DMS 273 treated with DMSO at 0.1 percent for 48 hours (cell line): ENCODE measurements around the gene R3HDM2.

ENCODE experiments used
- DNase-seq: peaks from one replicate; lab custom pipeline; 2025; lab: John Stamatoyannopoulos, UW

Gene R3HDM2

DNA sequence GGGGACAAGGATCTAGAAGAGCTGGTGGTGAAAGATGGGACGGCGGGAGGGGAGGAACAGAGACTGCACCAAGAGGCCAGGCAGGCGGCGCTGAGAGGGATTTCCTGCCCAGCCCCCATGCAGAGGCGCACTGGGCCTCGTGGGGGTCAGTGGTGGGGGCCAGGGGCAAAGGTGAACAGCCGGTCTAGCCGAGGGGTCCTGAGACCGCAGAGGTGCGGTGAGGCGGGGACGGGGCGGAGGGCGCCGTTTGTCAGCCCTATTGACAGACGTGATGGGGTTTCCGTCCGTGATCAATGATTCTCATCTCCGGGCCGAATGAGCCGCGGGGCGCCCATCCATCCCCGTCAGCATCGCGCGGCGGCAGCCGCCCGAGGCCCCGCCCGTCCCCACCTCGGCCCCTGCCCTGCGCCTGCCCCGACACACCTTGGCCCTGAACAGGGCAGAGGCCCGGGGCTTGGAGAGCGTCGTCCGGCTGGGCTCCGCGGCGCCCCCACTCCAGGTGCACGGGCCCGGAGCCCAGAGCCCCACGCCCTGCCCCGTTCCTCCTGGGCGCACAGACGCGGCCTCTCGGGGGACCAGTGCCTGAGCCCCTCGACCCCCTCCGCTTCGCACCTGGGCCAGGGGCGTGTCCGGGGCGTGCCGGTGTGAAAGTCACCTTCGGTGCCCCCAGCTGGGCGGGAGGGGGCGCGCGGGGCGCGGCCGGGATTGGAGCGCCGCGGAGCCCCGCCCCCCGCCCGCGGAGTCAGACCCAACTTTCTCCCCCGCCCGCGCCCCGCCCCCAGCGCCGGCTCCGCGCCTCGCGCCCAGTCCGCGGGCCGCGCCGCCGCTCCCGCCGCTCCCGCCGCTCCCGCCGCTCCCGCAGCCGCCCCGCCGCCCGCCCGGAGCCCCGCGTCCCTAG is 214.6 kb downstream of the R3HDM2 start, which contains the start of gene NXPH4:
NXPH4 (plus strand) TSS at position 781 of the 898 bp plus-strand sequence. CDS start 176 bp downstream, outside the sequence.
- DNase-seq, result no peak

DNA sequence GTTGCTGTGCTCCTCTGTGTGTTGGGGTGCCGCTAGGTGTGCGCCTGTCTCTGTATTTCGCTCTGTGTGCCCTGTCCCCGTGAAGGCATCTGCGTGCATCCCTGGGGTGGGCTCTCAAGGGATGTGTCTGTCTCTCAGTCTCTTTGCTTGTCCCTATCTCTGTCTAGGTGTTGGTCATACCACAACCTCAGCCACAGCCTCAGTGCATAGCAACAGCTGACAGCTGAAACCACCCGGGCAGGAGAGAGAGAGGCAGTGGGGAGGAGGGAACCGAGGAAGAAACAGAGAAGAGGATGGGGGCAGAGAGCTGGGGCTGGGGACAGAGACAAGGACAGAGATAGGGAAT is 215.2 kb downstream of the R3HDM2 start:
- DNase-seq, result no peak

DNA sequence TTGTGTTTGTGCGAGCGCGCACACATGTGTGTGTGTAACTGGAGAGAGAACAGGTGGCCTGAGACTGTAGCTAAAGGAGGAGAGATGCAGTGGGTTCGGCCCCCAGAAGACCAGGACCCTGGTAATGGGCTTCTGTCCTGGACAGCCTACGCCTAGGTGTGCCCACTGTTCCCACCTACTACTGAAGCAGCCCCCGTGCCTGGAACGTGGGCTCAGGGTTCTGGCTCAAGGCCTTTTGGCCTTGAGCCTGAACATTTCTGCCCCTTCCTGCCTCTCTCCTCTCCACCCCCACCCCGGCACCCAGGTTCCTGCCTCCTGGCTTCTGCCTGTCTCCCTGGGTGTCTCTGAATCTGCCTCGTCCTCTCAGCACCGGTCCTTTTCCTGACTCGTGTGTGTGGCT is 215.8 kb downstream of the R3HDM2 start:
- DNase-seq, result no peak

DNA sequence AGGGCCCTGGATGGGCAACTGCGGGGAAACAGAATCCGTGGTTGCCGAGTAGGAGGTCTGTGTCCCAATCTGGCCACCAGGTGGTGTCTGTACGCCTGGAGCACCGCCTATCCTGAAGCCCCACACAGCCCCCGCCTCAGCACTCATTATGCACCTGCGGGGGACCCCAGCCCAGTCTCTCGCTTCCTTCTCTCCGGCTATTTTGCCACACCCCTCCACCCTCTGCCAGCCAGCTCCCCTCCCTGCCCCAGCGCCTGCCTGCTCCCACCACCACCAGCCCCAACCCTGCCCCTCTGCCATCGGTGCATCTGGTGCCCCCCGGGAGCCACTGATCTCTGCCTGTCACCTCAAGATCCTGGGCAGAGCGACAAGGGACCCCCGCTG is 216.5 kb downstream of the R3HDM2 start:
- peak; percentile 19 for DNase-seq

DNA sequence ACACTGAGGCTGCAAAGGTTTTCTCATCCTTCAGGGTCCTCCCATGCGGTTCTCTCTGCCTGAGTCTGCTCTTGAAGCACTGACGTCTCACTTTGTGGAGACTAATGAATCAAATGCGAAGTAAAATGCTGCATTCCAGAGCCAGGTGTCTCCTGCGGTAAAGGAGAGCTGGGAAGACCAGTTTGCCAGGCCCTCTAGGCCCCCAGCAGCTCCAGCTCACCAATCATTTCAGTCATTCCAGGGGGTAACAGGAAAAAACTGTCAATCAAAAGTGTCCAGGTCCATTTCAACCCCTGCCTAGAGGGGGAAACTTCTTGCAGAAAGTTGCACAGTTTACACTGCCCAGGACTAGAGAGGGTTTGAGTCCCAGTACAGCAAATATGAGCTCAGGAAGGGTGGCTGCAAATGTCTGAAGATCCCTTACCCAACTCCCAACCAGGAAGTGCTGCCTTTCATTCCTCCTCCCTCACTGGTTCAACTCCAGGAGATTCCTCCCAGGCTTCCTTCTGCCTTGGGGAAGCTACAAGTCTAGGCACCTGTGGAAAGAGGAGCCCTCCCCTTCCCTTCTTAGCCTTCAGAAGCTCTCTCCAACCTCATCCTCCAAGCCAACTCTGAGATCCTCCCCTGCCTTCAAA is 217.0 kb downstream of the R3HDM2 start:
- no peak for DNase-seq

DNA sequence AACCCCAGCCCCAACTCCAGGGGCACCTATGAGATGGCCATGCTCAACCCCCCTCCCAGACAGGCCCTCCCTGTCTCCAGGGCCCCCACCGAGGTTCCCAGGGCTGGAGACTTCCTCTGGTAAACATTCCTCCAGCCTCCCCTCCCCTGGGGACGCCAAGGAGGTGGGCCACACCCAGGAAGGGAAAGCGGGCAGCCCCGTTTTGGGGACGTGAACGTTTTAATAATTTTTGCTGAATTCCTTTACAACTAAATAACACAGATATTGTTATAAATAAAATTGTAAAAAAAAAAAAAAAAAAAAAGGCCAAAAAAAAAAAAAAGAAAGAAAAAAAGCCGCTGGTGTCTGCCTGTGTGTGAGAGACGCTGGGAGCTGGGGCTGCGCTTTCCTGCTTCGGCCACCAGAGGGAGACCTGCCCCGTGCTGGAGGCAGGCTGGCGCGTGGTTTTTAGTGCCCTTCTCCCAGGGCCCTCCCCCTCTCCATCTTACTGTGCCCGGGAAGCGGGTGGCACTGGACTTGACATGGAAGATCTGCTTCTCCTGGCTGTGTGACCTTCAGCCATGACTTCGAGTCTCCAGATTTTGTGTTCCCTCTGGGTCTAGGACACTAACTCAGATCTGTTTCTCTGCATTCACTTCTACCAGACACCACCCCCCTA is 217.7 kb downstream of the R3HDM2 start:
- DNase-seq, result peak; percentile 36

DNA sequence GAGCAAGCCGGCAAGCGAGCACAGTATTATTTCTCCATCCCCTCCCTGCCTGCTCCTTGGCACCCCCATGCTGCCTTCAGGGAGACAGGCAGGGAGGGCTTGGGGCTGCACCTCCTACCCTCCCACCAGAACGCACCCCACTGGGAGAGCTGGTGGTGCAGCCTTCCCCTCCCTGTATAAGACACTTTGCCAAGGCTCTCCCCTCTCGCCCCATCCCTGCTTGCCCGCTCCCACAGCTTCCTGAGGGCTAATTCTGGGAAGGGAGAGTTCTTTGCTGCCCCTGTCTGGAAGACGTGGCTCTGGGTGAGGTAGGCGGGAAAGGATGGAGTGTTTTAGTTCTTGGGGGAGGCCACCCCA is 218.2 kb downstream of the R3HDM2 start:
- no peak for DNase-seq

DNA sequence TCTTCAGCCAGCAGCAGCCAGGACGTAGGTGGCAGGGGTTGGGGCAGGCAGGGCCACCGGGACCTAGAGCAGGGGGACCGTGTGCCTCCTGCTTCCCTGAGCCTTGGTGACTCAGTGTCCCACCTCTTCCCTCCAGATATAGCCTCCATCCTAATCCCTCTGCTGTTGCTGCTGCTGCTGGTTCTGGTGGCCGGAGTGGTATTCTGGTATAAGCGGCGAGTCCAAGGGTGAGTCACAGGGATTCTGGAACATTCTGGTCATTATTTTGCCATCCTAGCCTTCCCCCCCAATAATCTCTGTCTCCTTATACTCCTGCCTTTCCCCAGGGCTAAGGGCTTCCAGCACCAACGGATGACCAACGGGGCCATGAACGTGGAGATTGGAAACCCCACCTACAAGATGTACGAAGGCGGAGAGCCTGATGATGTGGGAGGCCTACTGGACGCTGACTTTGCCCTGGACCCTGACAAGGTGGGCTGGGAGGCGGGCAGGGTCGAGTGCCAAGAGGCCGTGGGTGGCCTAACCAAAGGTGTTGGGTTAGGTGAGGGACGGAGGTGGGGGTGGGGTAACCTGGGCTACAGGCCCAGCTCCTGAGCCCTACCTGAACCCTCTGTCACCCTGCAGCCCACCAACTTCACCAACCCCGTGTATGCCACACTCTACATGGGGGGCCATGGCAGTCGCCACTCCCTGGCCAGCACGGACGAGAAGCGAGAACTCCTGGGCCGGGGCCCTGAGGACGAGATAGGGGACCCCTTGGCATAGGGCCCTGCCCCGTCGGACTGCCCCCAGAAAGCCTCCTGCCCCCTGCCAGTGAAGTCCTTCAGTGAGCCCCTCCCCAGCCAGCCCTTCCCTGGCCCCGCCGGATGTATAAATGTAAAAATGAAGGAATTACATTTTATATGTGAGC is 218.8 kb downstream of the R3HDM2 start:
- no peak for DNase-seq

DNA sequence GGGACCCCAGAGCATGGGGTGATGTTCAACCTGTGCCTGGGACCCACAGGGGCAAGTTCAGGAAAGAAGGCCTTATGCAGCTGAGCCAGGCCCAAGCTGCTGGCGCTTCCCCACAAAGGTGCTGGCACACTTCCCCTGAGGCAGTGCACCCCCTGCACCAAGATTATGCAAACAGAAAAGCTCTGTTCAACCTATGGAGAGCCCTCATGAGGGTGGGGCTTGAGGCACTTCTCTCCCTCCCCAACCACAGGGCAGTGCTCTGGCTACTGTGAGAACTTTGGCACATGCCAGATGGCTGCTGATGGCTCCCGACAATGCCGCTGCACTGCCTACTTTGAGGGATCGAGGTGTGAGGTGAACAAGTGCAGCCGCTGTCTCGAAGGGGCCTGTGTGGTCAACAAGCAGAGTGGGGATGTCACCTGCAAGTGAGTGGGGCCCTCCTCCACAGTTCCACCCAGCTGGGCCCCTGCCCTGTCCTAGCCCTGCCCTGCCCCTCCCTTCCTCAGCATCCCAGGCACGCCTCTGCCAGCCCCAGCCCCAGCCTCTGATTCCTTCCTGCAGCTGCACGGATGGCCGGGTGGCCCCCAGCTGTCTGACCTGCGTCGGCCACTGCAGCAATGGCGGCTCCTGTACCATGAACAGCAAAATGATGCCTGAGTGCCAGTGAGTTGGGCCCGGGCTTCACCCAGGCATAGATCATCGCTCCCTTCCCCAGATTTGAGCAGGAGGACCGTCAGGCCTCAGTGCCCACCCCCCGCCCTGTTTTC is 219.7 kb downstream of the R3HDM2 start:
- DNase-seq, result no peak

DNA sequence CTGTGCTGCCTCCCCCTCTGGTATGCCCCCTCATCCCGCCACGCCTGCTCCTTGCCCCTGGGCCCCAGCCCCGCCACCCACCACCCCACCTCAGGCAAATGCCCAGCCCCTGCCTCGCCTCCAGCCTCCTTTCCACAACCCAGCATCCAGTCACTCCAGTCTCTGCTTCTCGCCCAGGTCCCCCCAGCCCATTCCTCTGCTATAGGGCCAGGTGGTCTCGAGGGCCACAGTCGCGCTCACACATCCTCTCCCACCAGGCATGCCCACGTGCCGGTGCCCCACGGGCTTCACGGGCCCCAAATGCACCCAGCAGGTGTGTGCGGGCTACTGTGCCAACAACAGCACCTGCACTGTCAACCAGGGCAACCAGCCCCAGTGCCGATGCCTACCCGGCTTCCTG is 220.4 kb downstream of the R3HDM2 start:
- DNase-seq, result no peak

DNA sequence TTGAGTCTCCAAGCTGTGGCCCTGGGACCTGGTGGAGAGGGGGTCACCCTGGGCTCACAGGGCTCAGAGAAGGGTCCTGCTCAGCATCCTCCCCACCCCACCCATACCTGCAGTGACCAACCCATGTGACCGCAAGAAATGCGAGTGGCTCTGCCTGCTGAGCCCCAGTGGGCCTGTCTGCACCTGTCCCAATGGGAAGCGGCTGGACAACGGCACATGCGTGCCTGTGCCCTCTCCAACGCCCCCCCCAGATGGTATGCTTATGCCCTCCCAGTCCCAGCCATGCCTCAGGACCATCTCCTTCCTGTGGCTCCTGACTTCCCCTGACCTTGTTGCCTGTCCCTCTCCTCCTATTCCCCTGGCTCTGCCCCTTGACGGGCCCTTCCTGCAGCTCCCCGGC is 220.9 kb downstream of the R3HDM2 start:
- no peak for DNase-seq

DNA sequence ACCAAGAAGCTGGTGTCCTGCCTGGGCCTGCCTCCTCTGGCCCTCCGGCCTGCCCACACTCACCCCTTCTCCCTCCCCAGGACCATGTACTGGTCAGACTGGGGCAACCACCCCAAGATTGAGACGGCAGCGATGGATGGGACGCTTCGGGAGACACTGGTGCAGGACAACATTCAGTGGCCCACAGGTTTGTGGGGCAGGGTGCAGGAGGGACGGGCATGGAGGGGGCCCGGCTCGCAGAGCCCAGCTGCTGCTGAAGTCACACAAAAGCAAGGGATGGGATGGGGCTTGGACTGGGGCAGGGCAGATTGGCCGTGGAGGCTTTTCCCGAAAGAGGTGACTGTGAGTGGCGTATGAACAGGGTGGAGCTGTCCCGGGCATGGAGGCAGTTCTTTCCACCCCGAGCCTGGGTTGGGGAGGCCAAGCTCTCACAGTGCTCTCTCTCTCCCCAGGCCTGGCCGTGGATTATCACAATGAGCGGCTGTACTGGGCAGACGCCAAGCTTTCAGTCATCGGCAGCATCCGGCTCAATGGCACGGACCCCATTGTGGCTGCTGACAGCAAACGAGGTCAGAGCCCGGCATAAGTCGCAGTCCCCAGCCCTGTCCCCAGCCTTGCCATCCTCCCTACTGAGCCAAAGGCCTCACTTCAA is 222.1 kb downstream of the R3HDM2 start:
- DNase-seq, result no peak

DNA sequence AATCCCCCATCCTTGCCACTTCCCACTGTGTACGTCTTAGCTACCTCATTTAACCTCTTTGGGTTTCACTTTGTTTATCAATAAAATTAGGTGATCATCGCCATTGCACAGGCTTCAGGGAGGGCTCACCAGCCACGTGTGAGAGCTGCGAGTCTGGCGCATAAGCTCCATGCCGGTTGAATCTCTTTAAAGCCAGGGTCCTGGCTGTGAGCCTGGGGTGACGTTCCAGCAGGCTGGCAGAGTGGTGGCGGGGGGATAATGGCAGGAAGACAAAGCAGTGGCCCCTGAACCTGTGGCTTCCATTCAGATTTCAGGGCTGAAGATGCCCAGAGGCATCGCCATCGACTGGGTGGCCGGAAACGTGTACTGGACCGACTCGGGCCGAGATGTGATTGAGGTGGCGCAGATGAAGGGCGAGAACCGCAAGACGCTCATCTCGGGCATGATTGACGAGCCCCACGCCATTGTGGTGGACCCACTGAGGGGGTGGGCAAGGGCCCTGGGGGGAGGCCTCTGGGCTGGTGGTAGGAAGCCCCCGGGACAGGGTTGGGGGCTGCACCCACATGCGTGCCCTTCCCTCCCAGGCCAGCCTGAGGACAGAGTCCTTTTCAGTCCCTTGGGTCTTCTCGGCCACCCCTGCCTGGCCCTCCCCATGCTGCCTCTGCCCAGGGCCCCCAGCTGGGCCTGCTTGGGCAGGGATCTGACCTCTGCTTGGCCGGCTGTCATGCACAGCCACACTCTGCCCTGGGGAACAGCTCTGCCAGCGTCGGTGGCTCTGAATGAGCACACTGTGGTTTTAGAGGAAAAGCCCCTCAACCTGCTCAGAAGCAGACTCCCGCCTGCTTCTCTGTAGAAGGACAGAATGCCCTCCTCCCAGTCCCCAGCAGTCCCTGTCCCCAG is 222.9 kb downstream of the R3HDM2 start:
- DNase-seq, result no peak

DNA sequence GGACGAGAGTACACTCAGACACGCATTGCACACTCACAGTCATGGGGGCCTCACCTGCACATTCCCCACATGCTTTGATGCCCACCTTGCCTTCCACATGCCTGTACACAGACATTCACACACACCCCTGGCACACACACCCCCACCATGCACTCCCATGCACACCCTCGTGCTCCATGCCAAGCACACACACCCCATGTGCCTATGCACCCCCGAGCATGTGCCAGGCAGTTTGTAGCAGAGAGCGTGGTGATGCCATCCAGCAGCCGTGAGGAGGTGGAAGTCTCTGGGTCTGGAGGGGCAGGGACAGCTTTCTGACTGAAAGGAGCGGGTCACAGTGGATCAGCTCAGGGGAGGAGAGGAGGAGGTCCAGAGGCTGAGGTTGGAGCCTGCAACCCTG is 224.9 kb downstream of the R3HDM2 start:
- no peak for DNase-seq

DNA sequence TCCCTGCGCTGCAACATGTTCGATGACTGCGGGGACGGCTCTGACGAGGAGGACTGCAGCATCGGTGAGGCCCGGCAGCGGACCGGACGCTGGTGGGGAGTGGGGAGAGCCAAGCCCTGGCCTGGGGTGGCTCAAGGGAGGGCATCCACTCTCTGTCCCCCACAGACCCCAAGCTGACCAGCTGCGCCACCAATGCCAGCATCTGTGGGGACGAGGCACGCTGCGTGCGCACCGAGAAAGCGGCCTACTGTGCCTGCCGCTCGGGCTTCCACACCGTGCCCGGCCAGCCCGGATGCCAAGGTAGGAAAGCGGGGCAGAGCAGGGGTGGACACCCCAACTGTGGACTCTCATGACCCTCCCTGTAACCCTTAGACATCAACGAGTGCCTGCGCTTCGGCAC is 225.7 kb downstream of the R3HDM2 start:
- no peak for DNase-seq

DNA sequence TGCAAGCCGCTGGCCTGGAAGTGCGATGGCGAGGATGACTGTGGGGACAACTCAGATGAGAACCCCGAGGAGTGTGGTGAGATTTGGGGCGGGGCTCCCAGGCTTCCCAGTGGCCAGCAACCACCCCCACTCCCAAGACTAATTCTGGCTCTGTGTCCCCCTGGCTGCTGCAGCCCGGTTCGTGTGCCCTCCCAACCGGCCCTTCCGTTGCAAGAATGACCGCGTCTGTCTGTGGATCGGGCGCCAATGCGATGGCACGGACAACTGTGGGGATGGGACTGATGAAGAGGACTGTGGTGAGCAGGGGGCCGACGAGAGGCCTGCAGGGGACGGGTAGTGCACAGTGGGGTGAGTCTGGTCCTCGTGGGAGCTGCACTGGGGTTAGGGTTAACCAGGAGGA is 226.4 kb downstream of the R3HDM2 start:
- DNase-seq, result no peak

DNA sequence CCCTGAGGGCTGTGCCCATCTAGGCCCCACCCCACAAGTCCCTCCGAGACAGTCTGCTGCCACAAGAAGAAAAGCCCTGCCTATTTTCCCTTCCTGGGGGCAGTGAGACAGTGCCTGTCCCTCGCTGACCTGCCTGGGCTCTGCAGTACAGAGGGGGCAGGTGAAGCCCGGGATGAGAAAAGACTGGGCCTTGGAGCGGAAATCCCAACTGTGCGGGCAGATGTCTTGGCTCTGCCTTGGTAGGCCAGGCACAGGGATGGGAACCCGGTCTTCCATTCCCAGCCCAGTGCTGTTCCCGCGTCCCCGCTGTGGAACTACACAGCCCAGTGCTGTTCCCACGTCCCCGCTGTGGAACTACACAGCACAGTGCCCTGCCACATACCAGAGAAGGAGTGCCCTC is 227.1 kb downstream of the R3HDM2 start:
- DNase-seq, result no peak
